HG02642 (cell line): Measurements from ENCODE around the gene MYOZ1.
"Not testable (repeated sequence)": the region's sequence is repeated elsewhere in the genome, so short reads cannot be mapped to it uniquely, and the experiment has no call there.

Experiments used
- ATAC-seq: cut with Tn5 transposase; IDR thresholded peaks from one replicate; pipeline ENCODE4 v1.9.1; 2021; ENCODE audit warnings: mild to moderate bottlenecking; ENCODE audit not compliant: unreplicated experiment, poor library complexity

MYOZ1 gene

DNA sequence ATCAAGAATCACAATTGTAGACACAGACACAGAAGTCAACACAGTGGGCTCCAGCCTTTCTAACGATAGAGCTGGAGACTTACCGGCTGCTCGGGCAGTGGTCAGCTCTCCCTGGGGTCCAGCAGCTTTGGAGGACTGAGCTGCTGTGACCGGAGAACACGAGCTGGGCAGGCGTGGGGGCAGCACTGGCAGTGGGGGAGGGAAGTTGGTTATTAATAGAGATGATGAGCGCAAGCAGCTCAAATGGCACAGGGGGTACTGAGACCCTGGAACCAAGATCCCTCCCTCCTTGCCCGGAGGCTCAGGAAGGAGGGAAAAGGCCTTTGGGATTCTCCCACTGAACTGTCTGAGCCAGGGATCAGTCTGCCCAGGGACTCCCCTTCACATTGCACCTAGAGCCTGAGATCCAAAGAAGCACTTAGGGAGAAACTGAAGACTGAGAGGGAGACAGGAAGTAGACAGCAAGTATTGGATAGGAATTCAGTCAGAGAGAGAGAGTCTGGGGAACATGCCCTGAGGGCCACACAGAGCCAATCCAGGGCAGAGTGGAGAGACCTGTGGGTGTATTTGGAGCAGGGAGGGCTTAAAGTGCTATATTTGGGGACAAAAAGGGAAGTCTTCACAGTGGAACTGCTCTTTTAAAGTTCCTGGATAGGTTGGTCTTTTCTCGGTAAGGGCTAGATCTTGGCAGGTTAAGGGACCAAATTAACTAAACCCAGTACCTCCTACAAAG is at the start of gene MYOZ1:
MYOZ1 (minus strand) TSS at position 147 of the 733 bp plus-strand sequence. CDS start 1,457 bp downstream, outside the sequence.
- no peak for ATAC-seq

GRCh38 chr10:73690755-73691154 is 49.5 kb upstream of the MYOZ1 start:
- ATAC-seq: not testable (repeated sequence)

GRCh38 chr10:73689596-73689995 is 48.3 kb upstream of the MYOZ1 start:
- ATAC-seq: not testable (repeated sequence)

GRCh38 chr10:73687641-73688040 is 46.4 kb upstream of the MYOZ1 start:
- not testable (repeated sequence) for ATAC-seq

DNA sequence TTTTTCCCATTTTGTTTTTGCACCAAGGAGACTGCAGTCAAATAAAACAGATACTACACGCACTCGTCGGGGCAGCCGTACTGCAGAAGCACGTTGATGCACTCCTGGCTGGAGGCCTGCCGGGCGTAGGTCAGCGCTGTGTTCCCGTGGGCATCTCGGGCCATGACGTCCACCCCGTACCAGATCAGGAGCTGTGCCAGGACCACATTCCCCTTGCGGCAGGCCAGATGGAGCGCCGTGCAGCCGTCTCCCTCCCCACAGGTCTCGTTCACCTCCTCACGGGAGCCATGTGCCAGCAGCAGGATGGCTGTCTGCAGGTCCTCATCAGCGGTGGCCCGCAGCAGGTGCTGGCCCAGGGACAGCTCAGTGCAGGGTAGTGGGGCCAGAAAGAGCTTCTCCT is 33.3 kb upstream of the MYOZ1 start:
- not testable (repeated sequence) for ATAC-seq

- not testable (repeated sequence) for ATAC-seq
Observed at GRCh38 chr10:73668378-73668777, 27.1 kb upstream of the MYOZ1 start.

- ATAC-seq: not testable (repeated sequence)
Observed at GRCh38 chr10:73666153-73666809, 25.0 kb upstream of the MYOZ1 start.

- not testable (repeated sequence) for ATAC-seq
Observed at GRCh38 chr10:73665581-73665980, 24.3 kb upstream of the MYOZ1 start.

DNA sequence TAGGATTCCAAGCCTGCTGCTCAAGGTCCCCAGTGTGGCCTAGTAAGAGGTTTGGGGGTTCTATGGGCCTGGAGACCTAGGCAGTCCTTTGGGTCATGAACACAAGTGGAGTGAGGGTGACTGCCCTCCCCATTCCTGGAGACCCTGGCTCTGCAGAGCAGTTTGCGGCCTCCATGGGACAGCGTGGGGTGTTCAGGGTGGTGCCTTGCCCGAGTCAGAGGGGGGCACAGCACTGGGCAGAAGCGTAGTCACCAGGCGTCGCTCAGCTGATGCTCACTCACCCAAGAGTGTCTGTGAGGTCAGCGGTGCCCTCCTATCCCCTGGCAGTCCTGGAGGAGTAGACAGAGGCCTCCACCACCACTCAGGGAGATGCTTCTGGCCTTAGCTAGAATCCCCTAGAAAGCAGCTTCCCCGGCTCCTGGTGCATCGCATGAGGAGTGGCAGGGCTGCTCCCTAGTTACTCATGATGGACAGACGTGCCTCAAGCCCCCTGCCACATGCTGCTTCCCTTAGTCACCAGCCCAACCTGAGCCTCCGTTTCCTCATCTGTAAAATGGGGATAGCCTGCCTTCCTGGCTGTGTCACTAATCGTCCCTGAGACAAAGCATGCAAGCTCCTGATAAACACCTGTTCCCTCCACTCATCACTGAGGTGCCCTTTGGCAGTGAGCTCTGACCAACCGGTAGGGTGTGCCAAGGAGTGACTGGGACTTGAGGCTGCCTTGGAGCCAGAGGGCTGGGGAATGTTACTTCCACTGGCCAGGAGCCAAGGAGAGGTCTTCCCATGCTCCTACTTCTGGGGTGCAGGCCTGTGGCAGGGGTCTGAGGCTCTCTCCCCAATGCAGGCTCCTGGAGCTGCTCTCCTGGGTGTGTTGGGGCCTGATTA is 23.1 kb upstream of the MYOZ1 start:
- ATAC-seq: not testable (repeated sequence)

DNA sequence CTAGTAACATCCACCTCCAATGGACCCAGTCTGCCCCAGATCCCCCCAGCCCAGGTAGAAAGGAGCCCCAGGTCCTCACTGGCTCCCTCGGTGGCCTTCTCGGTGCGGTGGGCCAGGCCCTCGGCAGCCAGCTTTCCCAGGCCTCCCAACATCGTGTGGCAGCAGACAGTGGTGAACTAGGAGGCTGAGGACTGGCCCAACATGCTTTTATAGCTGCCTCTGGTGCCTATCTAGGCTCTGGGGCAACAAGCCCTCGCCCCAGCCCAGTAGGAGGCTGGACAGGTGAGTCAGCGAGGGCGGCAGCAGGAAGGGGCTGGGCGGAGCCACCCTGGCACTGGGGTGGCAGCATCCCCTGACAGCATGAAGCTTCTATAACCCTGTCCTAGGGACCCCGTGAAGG is 22.3 kb upstream of the MYOZ1 start:
- ATAC-seq: not testable (repeated sequence)

GRCh38 chr10:73662705-73663104 is 21.4 kb upstream of the MYOZ1 start:
- ATAC-seq: not testable (repeated sequence)

DNA sequence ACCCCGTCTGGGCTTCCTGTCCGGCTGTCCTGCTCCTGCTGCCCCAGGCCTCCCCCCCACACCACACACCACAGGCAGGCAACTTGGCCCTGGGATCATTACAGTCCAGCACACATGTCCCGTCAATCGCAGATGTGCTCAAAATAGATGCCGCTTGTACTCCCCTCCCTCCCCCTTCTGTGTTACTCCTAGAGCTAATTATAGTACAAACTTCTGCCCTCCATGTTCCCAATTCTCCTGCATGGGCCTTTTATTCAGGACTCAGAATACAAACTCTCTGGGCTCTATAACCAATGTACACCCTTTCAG is 14.7 kb upstream of the MYOZ1 start, which contains the start of gene SYNPO2L:
SYNPO2L (minus strand) TSS at position 40 of the 309 bp plus-strand sequence. CDS start 107 bp downstream, outside the sequence.
- no peak for ATAC-seq

- no peak for ATAC-seq
Observed at GRCh38 chr10:73655257-73655989, 14.1 kb upstream of the MYOZ1 start.

GRCh38 chr10:73653701-73654100 is 12.4 kb upstream of the MYOZ1 start:
- no peak for ATAC-seq

DNA sequence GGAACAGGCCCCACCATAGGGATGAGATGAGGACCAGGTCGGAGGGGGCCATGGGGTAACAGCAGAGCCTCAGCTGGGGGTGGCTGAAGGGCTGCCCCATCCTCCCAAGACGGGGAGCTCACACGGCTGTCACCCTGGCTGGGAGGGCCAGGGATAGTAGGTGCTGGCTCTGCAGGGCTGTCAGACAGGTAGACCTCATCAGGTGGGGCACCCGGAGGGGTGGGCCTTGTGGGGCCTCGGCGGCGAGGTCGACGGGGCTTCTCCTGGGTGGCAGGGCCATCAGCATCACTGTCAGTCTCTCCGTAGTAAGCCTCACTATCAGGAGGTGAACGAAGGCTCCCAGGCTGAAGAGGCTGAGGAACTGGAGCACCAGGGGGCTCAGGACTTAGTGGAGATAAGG is 11.9 kb upstream of the MYOZ1 start:
- ATAC-seq: no peak

DNA sequence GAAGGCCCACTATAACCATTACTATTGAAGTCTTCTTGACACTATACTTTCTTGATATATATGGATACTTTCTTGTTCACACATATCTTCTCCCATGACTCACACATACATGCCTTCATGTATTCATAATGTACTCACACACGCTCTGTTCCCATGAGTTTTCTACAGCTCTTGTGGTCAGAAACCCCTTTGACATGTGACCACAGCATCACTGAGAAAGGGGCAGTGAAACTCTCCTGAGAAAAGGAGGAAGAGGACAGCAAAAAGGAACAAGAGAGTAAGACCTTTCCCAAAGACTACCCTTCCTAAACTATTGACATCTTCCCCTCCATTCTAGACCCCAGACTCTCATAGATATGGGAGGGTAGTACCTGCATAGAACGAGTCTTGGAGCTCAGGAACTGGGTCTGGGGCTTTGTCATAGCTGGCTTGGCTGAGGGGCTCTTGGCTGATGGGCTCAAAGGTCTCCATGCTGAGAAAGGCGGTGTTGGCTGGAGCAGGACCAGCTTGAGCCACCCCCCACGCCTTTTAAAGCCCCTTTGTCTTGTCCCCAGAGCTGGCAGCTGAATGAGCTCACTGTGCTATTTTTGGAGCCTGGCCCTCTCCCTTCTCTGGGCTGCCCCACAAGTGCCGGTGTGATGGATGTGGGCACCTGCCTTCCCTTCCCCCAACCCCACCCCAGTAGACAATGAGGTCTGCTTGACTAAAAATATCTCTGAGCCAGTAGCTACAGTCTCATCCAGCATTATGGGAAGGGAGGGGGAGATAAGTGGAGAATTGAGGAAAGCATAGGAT is 9.5 kb upstream of the MYOZ1 start:
- ATAC-seq: no peak

GRCh38 chr10:73649876-73650536 is 8.7 kb upstream of the MYOZ1 start:
- ATAC-seq: no peak

DNA sequence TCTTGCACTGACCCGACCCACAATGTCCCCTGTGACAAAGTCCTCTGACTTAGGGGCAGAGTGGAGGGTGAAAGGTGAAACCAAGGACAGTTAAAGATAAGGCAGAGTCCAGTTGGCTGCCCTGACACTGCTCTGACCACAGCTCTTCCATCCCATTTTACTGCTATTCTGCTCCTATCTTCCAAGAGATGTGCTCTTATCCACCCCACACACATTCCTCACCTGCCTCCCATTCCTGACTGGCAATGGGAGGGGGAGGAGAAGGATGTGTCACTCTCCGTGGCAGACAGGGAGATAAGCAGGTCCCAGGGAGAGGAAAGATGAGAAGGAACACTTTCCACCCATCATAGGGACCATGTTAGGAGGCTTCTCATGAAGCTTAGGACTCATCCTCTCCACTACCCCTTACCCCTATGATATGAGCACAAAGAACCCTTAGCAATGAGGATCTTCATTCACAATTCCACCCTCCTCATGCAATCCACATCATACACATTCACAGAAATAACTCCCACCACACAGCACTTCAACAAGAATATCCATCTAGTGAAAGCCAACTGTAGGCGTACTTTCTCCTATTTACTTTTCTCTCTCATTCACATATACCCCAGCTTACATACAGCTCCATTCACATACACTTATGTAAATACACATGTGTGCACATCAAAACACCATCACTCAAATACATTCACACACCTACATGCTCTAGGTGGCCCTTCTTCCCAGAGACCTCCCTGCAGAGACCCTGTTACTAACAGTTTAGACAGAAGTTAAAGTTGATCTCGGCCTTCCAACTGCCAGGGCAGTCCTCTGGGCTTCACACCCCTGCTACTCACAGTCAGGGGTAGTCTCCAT is 7.9 kb upstream of the MYOZ1 start:
- no peak for ATAC-seq
